WTC11 (cell line): Measurements from ENCODE around the gene PRKAR2A. TPM values are rescaled to one million over a fixed set of nuclear protein-coding genes. Genes with fewer than 3 reads are reported as not detected.

Source experiments
- ATAC-seq: fragments of 200-7000 bp; cut with Tn5 transposase; 2 replicates; pipeline ENCODE4 v1.10.0; 2021; ENCODE audit warnings: mild to moderate bottlenecking, moderate library complexity
- CTCF ChIA-PET: fragments of 300-600 bp; sonication (Branson Sonifier 250); formaldehyde crosslinking; loops from one replicate; lab custom pipeline; 2021; ENCODE audit warnings: antibody characterized with exemption; lab: Charles Lee
- POLR2A ChIA-PET: fragments of 350-600 bp; sonication (Branson Sonifier 250); formaldehyde crosslinking; loops from one replicate; lab custom pipeline; 2021; ENCODE audit warnings: antibody characterized with exemption; lab: Charles Lee
- DNase-seq: peaks from one replicate; pipeline ENCODE4 v3.0.0; 2021; ENCODE audit warnings: low spot score
- H3K27ac Mint-ChIP-seq: 2 replicates; pipeline ENCODE4 v1.8.0; 2021; ENCODE audit warnings: mixed read lengths
- H3K27me3 Mint-ChIP-seq: 2 replicates; pipeline ENCODE4 v1.8.0; 2021; ENCODE audit warnings: low read depth, mild to moderate bottlenecking, moderate library complexity, mixed read lengths
- H3K36me3 Mint-ChIP-seq: 2 replicates; pipeline ENCODE4 v1.8.0; 2021; ENCODE audit warnings: mixed read lengths
- H3K4me1 Mint-ChIP-seq: 2 replicates; pipeline ENCODE4 v1.8.0; 2022; ENCODE audit warnings: mixed read lengths
- H3K4me3 Mint-ChIP-seq: 2 replicates; pipeline ENCODE4 v1.8.0; 2021; ENCODE audit warnings: mild to moderate bottlenecking, moderate library complexity, mixed read lengths
- H3K9me3 Mint-ChIP-seq: 2 replicates; pipeline ENCODE4 v1.8.0; 2021; ENCODE audit warnings: mixed read lengths
- ATF6 ChIP-seq: sonication (generic); formaldehyde crosslinking; IDR thresholded peaks from 2 replicates; pipeline ENCODE4 v1.8.1; 2023; ENCODE audit warnings: mild to moderate bottlenecking, missing genetic modification reagents
- EMX1 ChIP-seq: fragments of 250-450 bp; sonication (Bioruptor Pico); IDR thresholded peaks from 2 replicates; pipeline ENCODE4 v1.8.0; 2021; ENCODE audit warnings: mild to moderate bottlenecking
- FOXJ3 ChIP-seq: sonication (generic); formaldehyde crosslinking; IDR thresholded peaks from 2 replicates; pipeline ENCODE4 v1.9.0; 2021; ENCODE audit warnings: missing genetic modification reagents, mild to moderate bottlenecking, borderline replicate concordance
- FOXK1 ChIP-seq: sonication (generic); formaldehyde crosslinking; IDR thresholded peaks from 2 replicates; pipeline ENCODE4 v1.8.0; 2022; ENCODE audit warnings: mild to moderate bottlenecking, moderate library complexity, missing genetic modification reagents
- NFYB ChIP-seq: sonication (generic); formaldehyde crosslinking; conservative IDR thresholded peaks from 2 replicates; pipeline ENCODE4 v1.8.0; 2022; ENCODE audit warnings: low read depth, missing genetic modification reagents
- RELA ChIP-seq: sonication (generic); formaldehyde crosslinking; IDR thresholded peaks from 2 replicates; pipeline ENCODE4 v1.8.1; 2022; ENCODE audit warnings: missing genetic modification reagents, mild to moderate bottlenecking, borderline replicate concordance
- SMAD3 ChIP-seq: sonication (generic); formaldehyde crosslinking; IDR thresholded peaks from 2 replicates; pipeline ENCODE4 v1.8.0; 2022; ENCODE audit warnings: missing genetic modification reagents, mild to moderate bottlenecking, borderline replicate concordance
- SMAD4 ChIP-seq: sonication (generic); formaldehyde crosslinking; IDR thresholded peaks from 2 replicates; pipeline ENCODE4 v1.8.0; 2022; ENCODE audit warnings: mild to moderate bottlenecking, missing genetic modification reagents
- TEAD4 ChIP-seq: sonication (generic); formaldehyde crosslinking; IDR thresholded peaks from 2 replicates; pipeline ENCODE4 v1.8.0; 2022; ENCODE audit warnings: mild to moderate bottlenecking, missing genetic modification reagents
- TP53 ChIP-seq: sonication (generic); formaldehyde crosslinking; IDR thresholded peaks from 2 replicates; pipeline ENCODE4 v1.8.1; 2023; ENCODE audit warnings: mild to moderate bottlenecking, missing genetic modification reagents
- ZBTB43 ChIP-seq: sonication (generic); formaldehyde crosslinking; IDR thresholded peaks from 2 replicates; pipeline ENCODE4 v1.8.1; 2023; ENCODE audit warnings: mild to moderate bottlenecking, missing genetic modification reagents
- ZNF219 ChIP-seq: sonication (generic); formaldehyde crosslinking; IDR thresholded peaks from 2 replicates; pipeline ENCODE4 v1.8.0; 2023; ENCODE audit warnings: missing genetic modification reagents, mild to moderate bottlenecking, borderline replicate concordance
- ZNF425 ChIP-seq: fragments of 250-450 bp; sonication (Bioruptor Pico); conservative IDR thresholded peaks from 2 replicates; pipeline ENCODE4 v1.9.0; 2021; ENCODE audit warnings: mild to moderate bottlenecking
- ZNF671 ChIP-seq: fragments of 250-450 bp; sonication (Bioruptor Pico); IDR thresholded peaks from 2 replicates; pipeline ENCODE4 v1.8.0; 2021; ENCODE audit warnings: mild to moderate bottlenecking
- total RNA-seq: library from RNA; stranded (reverse); gene quantifications from 3 replicates; pipeline ENCODE4 v1.2.3, GENCODE V29; 2021
- TF ChIP-seq, protein P1 (sequence below): fragments of 250-450 bp; sonication (Bioruptor Pico); IDR thresholded peaks from 2 replicates; pipeline ENCODE4 v1.9.0; 2021; ENCODE audit warnings: moderate library complexity, mild to moderate bottlenecking, inconsistent platforms, borderline replicate concordance
- TF ChIP-seq, protein P2 (sequence below): sonication (generic); formaldehyde crosslinking; IDR thresholded peaks from 2 replicates; pipeline ENCODE4 v1.8.1; 2022; ENCODE audit warnings: missing genetic modification reagents, borderline replicate concordance
- TF ChIP-seq, protein P3 (sequence below): sonication (generic); formaldehyde crosslinking; IDR thresholded peaks from 2 replicates; pipeline ENCODE4 v1.8.0; 2023; ENCODE audit warnings: missing genetic modification reagents
- TF ChIP-seq, protein P4 (sequence below): sonication (generic); formaldehyde crosslinking; IDR thresholded peaks from 2 replicates; pipeline ENCODE4 v1.8.0; 2023; ENCODE audit warnings: missing genetic modification reagents, mild to moderate bottlenecking, borderline replicate concordance

Gene PRKAR2A
- total RNA-seq, 1 experiment from 2014 or later: 57.2 TPM

- TF ChIP-seq, protein P1, sequence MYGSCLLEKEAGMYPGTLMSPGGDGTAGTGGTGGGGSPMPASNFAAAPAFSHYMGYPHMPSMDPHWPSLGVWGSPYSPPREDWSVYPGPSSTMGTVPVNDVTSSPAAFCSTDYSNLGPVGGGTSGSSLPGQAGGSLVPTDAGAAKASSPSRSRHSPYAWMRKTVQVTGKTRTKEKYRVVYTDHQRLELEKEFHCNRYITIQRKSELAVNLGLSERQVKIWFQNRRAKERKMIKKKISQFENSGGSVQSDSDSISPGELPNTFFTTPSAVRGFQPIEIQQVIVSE (CRISPR knock-in tag): no peak
- TF ChIP-seq ZNF671 (CRISPR knock-in tag) (no peak), EMX1 (CRISPR knock-in tag) (no peak), ZNF219 (CRISPR knock-in tag) (no peak), ZBTB43 (CRISPR knock-in tag) (no peak), SMAD4 (CRISPR knock-in tag) (no peak)
- TF ChIP-seq, protein P2, sequence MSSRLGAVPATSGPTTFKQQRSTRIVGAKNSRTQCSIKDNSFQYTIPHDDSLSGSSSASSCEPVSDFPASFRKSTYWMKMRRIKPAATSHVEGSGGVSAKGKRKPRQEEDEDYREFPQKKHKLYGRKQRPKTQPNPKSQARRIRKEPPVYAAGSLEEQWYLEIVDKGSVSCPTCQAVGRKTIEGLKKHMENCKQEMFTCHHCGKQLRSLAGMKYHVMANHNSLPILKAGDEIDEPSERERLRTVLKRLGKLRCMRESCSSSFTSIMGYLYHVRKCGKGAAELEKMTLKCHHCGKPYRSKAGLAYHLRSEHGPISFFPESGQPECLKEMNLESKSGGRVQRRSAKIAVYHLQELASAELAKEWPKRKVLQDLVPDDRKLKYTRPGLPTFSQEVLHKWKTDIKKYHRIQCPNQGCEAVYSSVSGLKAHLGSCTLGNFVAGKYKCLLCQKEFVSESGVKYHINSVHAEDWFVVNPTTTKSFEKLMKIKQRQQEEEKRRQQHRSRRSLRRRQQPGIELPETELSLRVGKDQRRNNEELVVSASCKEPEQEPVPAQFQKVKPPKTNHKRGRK: no peak
- TF ChIP-seq, protein P3, sequence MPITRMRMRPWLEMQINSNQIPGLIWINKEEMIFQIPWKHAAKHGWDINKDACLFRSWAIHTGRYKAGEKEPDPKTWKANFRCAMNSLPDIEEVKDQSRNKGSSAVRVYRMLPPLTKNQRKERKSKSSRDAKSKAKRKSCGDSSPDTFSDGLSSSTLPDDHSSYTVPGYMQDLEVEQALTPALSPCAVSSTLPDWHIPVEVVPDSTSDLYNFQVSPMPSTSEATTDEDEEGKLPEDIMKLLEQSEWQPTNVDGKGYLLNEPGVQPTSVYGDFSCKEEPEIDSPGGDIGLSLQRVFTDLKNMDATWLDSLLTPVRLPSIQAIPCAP (CRISPR knock-in tag): no peak
- TF ChIP-seq, all 79 proteins: peak for 0
Observed at GRCh38 chr3:48708481-48708889, 139.2 kb downstream of the PRKAR2A start (continued).

GRCh38 chr3:48707157-48707556 lies 140.5 kb downstream of the PRKAR2A start:
- H3K36me3 Mint-ChIP-seq: peaks cover 60% of the 10 kb centered on the region
- POLR2A ChIA-PET: no interaction called here

More at GRCh38 chr3:48707157-48707556, 140.5 kb downstream of the PRKAR2A start:
- CTCF ChIA-PET: interaction anchor here (1.0 to 1.8 kb wide), 4 partner anchors 10 to 281 kb away, joined by 3 to 5 read pairs (median 4); partner anchors contain the start of genes IP6K2 and NCKIPSD
- peak overlapping the region; percentile 63; the same call in 1 of the 2 replicates for H3K27ac Mint-ChIP-seq
- ATAC-seq (no peak), DNase-seq (no peak)
- TF ChIP-seq SMAD3 (CRISPR knock-in tag) (no peak), FOXJ3 (CRISPR knock-in tag) (no peak), TP53 (CRISPR knock-in tag) (no peak), NFYB (CRISPR knock-in tag) (no peak), ZNF425 (no peak), TEAD4 (no peak), FOXK1 (no peak), RELA (CRISPR knock-in tag) (no peak), ATF6 (CRISPR knock-in tag) (no peak)
- TF ChIP-seq, protein P4, sequence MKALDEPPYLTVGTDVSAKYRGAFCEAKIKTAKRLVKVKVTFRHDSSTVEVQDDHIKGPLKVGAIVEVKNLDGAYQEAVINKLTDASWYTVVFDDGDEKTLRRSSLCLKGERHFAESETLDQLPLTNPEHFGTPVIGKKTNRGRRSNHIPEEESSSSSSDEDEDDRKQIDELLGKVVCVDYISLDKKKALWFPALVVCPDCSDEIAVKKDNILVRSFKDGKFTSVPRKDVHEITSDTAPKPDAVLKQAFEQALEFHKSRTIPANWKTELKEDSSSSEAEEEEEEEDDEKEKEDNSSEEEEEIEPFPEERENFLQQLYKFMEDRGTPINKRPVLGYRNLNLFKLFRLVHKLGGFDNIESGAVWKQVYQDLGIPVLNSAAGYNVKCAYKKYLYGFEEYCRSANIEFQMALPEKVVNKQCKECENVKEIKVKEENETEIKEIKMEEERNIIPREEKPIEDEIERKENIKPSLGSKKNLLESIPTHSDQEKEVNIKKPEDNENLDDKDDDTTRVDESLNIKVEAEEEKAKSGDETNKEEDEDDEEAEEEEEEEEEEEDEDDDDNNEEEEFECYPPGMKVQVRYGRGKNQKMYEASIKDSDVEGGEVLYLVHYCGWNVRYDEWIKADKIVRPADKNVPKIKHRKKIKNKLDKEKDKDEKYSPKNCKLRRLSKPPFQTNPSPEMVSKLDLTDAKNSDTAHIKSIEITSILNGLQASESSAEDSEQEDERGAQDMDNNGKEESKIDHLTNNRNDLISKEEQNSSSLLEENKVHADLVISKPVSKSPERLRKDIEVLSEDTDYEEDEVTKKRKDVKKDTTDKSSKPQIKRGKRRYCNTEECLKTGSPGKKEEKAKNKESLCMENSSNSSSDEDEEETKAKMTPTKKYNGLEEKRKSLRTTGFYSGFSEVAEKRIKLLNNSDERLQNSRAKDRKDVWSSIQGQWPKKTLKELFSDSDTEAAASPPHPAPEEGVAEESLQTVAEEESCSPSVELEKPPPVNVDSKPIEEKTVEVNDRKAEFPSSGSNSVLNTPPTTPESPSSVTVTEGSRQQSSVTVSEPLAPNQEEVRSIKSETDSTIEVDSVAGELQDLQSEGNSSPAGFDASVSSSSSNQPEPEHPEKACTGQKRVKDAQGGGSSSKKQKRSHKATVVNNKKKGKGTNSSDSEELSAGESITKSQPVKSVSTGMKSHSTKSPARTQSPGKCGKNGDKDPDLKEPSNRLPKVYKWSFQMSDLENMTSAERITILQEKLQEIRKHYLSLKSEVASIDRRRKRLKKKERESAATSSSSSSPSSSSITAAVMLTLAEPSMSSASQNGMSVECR (CRISPR knock-in tag): no peak
- no peaks in the 10 kb centered on the region for H3K27me3 Mint-ChIP-seq
- H3K4me1 Mint-ChIP-seq: peaks cover 53% of the 10 kb centered on the region
- peaks cover 6% of the 10 kb centered on the region; the same call in 1 of the 2 replicates for H3K9me3 Mint-ChIP-seq
- no peak overlapping the region for H3K4me3 Mint-ChIP-seq
